ENCODE results near the gene TWIST2. TPM values are rescaled to one million over a fixed set of nuclear protein-coding genes. Genes with fewer than 3 reads are reported as not detected.

The TWIST2 gene
- total RNA-seq, 1 experiment from 2014 or later: 7.1 TPM

GRCh38 chr2:238939074-238939473 is 91.2 kb downstream of the TWIST2 start:
- no peak for DNase-seq
- no peak overlapping the region for H3K4me3 ChIP-seq (ENCODE audit: insufficient read depth, low read depth, low read length)
- H3K27me3 ChIP-seq (ENCODE audit: control insufficient read depth, insufficient read depth, low read length): no peaks in the 10 kb centered on the region
- no peaks in the 10 kb centered on the region for H3K36me3 ChIP-seq (replicated peaks; ENCODE audit: control insufficient read depth, insufficient read depth, low read length)

- no peak for DNase-seq
- no peaks in the 10 kb centered on the region for H3K36me3 ChIP-seq (replicated peaks; ENCODE audit: control insufficient read depth, insufficient read depth, low read length)
- H3K27me3 ChIP-seq (ENCODE audit: control insufficient read depth, insufficient read depth, low read length): no peaks in the 10 kb centered on the region
- no peak overlapping the region for H3K4me3 ChIP-seq (ENCODE audit: insufficient read depth, low read depth, low read length)
Observed at GRCh38 chr2:238939521-238940403, 91.9 kb downstream of the TWIST2 start.

- Histone ChIP-seq H3K27me3 (ENCODE audit: control insufficient read depth, insufficient read depth, low read length) (no peaks in the 10 kb centered on the region), H3K36me3 (replicated peaks; ENCODE audit: control insufficient read depth, insufficient read depth, low read length) (no peaks in the 10 kb centered on the region), H3K4me3 (ENCODE audit: insufficient read depth, low read depth, low read length) (no peak overlapping the region)
- DNase-seq: no peak
Observed at GRCh38 chr2:238940806-238941205, 92.9 kb downstream of the TWIST2 start.

- Histone ChIP-seq H3K4me3 (ENCODE audit: insufficient read depth, low read depth, low read length) (no peak overlapping the region), H3K36me3 (replicated peaks; ENCODE audit: control insufficient read depth, insufficient read depth, low read length) (no peaks in the 10 kb centered on the region), H3K27me3 (ENCODE audit: control insufficient read depth, insufficient read depth, low read length) (no peaks in the 10 kb centered on the region)
- no peak for DNase-seq
Observed at GRCh38 chr2:238941262-238941792, 93.4 kb downstream of the TWIST2 start.

- H3K4me3 ChIP-seq (ENCODE audit: insufficient read depth, low read depth, low read length): no peak overlapping the region
- no peaks in the 10 kb centered on the region for H3K27me3 ChIP-seq (ENCODE audit: control insufficient read depth, insufficient read depth, low read length)
- no peak for DNase-seq
- no peaks in the 10 kb centered on the region for H3K36me3 ChIP-seq (replicated peaks; ENCODE audit: control insufficient read depth, insufficient read depth, low read length)
Observed at GRCh38 chr2:238942080-238942725, 94.3 kb downstream of the TWIST2 start.

- no peak overlapping the region for H3K4me3 ChIP-seq (ENCODE audit: insufficient read depth, low read depth, low read length)
- H3K27me3 ChIP-seq (ENCODE audit: control insufficient read depth, insufficient read depth, low read length): no peaks in the 10 kb centered on the region
- no peak for DNase-seq
- no peaks in the 10 kb centered on the region for H3K36me3 ChIP-seq (replicated peaks; ENCODE audit: control insufficient read depth, insufficient read depth, low read length)
Observed at GRCh38 chr2:238942726-238943300, 94.9 kb downstream of the TWIST2 start.

- no peak for DNase-seq
- Histone ChIP-seq H3K4me3 (ENCODE audit: insufficient read depth, low read depth, low read length) (no peak overlapping the region), H3K27me3 (ENCODE audit: control insufficient read depth, insufficient read depth, low read length) (no peaks in the 10 kb centered on the region)
Observed at GRCh38 chr2:238943338-238944067, 95.6 kb downstream of the TWIST2 start.

GRCh38 chr2:238945433-238946150 is 97.7 kb downstream of the TWIST2 start:
- Histone ChIP-seq H3K4me3 (ENCODE audit: insufficient read depth, low read depth, low read length) (no peak overlapping the region), H3K27me3 (ENCODE audit: control insufficient read depth, insufficient read depth, low read length) (no peaks in the 10 kb centered on the region), H3K36me3 (replicated peaks; ENCODE audit: control insufficient read depth, insufficient read depth, low read length) (no peaks in the 10 kb centered on the region)
- peak; percentile 92 for DNase-seq

More at GRCh38 chr2:238943338-238944067, 95.6 kb downstream of the TWIST2 start:
- H3K36me3 ChIP-seq (replicated peaks; ENCODE audit: control insufficient read depth, insufficient read depth, low read length): no peaks in the 10 kb centered on the region

- Histone ChIP-seq H3K27me3 (ENCODE audit: control insufficient read depth, insufficient read depth, low read length) (no peaks in the 10 kb centered on the region), H3K4me3 (ENCODE audit: insufficient read depth, low read depth, low read length) (no peak overlapping the region), H3K36me3 (replicated peaks; ENCODE audit: control insufficient read depth, insufficient read depth, low read length) (no peaks in the 10 kb centered on the region)
- DNase-seq: no peak
Observed at GRCh38 chr2:238946318-238947242, 98.7 kb downstream of the TWIST2 start.

- Histone ChIP-seq H3K36me3 (replicated peaks; ENCODE audit: control insufficient read depth, insufficient read depth, low read length) (no peaks in the 10 kb centered on the region), H3K4me3 (ENCODE audit: insufficient read depth, low read depth, low read length) (no peak overlapping the region), H3K27me3 (ENCODE audit: control insufficient read depth, insufficient read depth, low read length) (no peaks in the 10 kb centered on the region)
- no peak for DNase-seq
Observed at GRCh38 chr2:238947243-238947760, 99.4 kb downstream of the TWIST2 start.

- H3K36me3 ChIP-seq (replicated peaks; ENCODE audit: control insufficient read depth, insufficient read depth, low read length): no peaks in the 10 kb centered on the region
- H3K4me3 ChIP-seq (ENCODE audit: insufficient read depth, low read depth, low read length): no peak overlapping the region
- H3K27me3 ChIP-seq (ENCODE audit: control insufficient read depth, insufficient read depth, low read length): no peaks in the 10 kb centered on the region
- no peak for DNase-seq
Observed at GRCh38 chr2:238947920-238948710, 100.2 kb downstream of the TWIST2 start.
